ENCODE measurements around the gene UNC5A.

UNC5A gene

GRCh38 chr5:176792655-176793342 is 17.6 kb upstream of the UNC5A start:
- peaks cover 54 to 62% of the 10 kb centered on the region in 2 donors for H3K27me3 ChIP-seq (ENCODE audit: control insufficient read depth in 1 of 2, insufficient read depth in 2 of 2, low read length in 2 of 2)
- no peak overlapping the region for H3K9ac ChIP-seq (ENCODE audit: low read length in 2 of 2)
- no peak overlapping the region for H3K4me3 ChIP-seq (ENCODE audit: low read length in 2 of 2)
- H3K9me3 ChIP-seq (ENCODE audit: control insufficient read depth in 2 of 2, low read length in 2 of 2), result no peaks in the 10 kb centered on the region
- H3K4me1 ChIP-seq (ENCODE audit: control insufficient read depth, insufficient read depth, low read length), result no peaks in the 10 kb centered on the region
- H3K36me3 ChIP-seq (ENCODE audit: control insufficient read depth in 2 of 2, insufficient read depth in 2 of 2, low read length in 2 of 2), result no peaks in the 10 kb centered on the region
- H3K27ac ChIP-seq (ENCODE audit: low read length), result no peak overlapping the region

- Histone ChIP-seq H3K9ac (ENCODE audit: low read length in 2 of 2) (no peak overlapping the region), H3K4me3 (ENCODE audit: low read length in 2 of 2) (no peak overlapping the region), H3K27ac (ENCODE audit: low read length) (no peak overlapping the region), H3K36me3 (ENCODE audit: control insufficient read depth in 2 of 2, insufficient read depth in 2 of 2, low read length in 2 of 2) (no peaks in the 10 kb centered on the region), H3K4me1 (ENCODE audit: control insufficient read depth, insufficient read depth, low read length) (no peaks in the 10 kb centered on the region), H3K9me3 (ENCODE audit: control insufficient read depth in 2 of 2, low read length in 2 of 2) (no peaks in the 10 kb centered on the region), H3K27me3 (ENCODE audit: control insufficient read depth in 1 of 2, insufficient read depth in 2 of 2, low read length in 2 of 2) (peaks cover 56 to 57% of the 10 kb centered on the region in 2 donors)
Measured at GRCh38 chr5:176793343-176793699, 17.0 kb upstream of the UNC5A start.

DNA sequence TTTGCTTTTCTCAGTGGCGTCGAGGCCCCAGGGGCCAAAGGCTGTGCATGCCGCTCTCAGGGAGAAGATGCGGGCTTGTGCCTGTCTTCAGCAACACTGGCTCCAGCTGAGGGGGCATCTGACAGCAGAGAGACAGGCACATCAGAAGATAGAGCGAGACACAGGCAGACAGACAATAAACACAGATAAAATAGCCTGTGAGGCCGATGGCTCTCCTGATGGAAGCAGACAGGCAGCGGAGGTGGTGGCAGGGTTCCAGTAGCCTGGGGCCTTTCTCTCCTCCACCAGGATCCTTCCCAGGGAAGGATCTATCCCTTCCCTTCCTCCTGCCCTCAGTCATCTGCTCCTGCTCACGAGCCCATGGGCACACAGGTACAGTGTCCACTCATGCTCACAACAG is 16.6 kb upstream of the UNC5A start:
- Histone ChIP-seq H3K9ac (ENCODE audit: low read length in 2 of 2) (no peak overlapping the region), H3K36me3 (ENCODE audit: control insufficient read depth in 2 of 2, insufficient read depth in 2 of 2, low read length in 2 of 2) (no peaks in the 10 kb centered on the region), H3K27ac (ENCODE audit: low read length) (no peak overlapping the region), H3K4me3 (ENCODE audit: low read length in 2 of 2) (no peak overlapping the region), H3K4me1 (ENCODE audit: control insufficient read depth, insufficient read depth, low read length) (no peaks in the 10 kb centered on the region), H3K27me3 (ENCODE audit: control insufficient read depth in 1 of 2, insufficient read depth in 2 of 2, low read length in 2 of 2) (peaks cover 53 to 55% of the 10 kb centered on the region in 2 donors), H3K9me3 (ENCODE audit: control insufficient read depth in 2 of 2, low read length in 2 of 2) (no peaks in the 10 kb centered on the region)

- Histone ChIP-seq H3K9me3 (ENCODE audit: control insufficient read depth in 2 of 2, low read length in 2 of 2) (no peaks in the 10 kb centered on the region), H3K4me1 (ENCODE audit: control insufficient read depth, insufficient read depth, low read length) (no peaks in the 10 kb centered on the region), H3K27ac (ENCODE audit: low read length) (no peak overlapping the region), H3K36me3 (ENCODE audit: control insufficient read depth in 2 of 2, insufficient read depth in 2 of 2, low read length in 2 of 2) (no peaks in the 10 kb centered on the region), H3K9ac (ENCODE audit: low read length in 2 of 2) (no peak overlapping the region), H3K4me3 (ENCODE audit: low read length in 2 of 2) (no peak overlapping the region), H3K27me3 (ENCODE audit: control insufficient read depth in 1 of 2, insufficient read depth in 2 of 2, low read length in 2 of 2) (peaks cover 50 to 52% of the 10 kb centered on the region in 2 donors)
Measured at GRCh38 chr5:176794509-176794908, 15.8 kb upstream of the UNC5A start.

DNA sequence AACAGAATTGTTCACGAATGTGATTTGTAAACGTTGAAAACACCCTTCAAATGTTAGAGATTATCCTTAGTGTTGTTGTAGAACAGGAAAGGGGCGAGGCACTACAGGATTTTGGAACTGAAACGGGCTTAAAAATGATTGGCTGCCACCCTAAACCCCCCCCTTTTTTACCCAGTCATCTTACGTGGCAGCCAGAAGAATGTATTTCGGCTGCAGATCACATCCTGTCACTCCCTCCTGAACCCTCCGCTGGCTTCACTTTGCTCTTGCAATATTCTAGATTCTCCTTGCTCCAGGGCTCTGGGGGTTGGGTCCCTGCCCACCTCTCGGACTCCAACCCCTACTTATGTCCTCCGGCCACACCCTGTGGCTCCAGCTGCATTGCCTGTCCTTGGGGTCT is 13.9 kb upstream of the UNC5A start:
- no peak overlapping the region for H3K27ac ChIP-seq (ENCODE audit: low read length)
- H3K27me3 ChIP-seq (ENCODE audit: control insufficient read depth in 1 of 2, insufficient read depth in 2 of 2, low read length in 2 of 2), result peaks cover 41 to 48% of the 10 kb centered on the region in 2 donors
- H3K9me3 ChIP-seq (ENCODE audit: control insufficient read depth in 2 of 2, low read length in 2 of 2), result no peaks in the 10 kb centered on the region
- no peaks in the 10 kb centered on the region for H3K4me1 ChIP-seq (ENCODE audit: control insufficient read depth, insufficient read depth, low read length)
- no peak overlapping the region for H3K9ac ChIP-seq (ENCODE audit: low read length in 2 of 2)
- H3K4me3 ChIP-seq (ENCODE audit: low read length in 2 of 2), result no peak overlapping the region
- no peaks in the 10 kb centered on the region for H3K36me3 ChIP-seq (ENCODE audit: control insufficient read depth in 2 of 2, insufficient read depth in 2 of 2, low read length in 2 of 2)

GRCh38 chr5:176796970-176797369 is 13.4 kb upstream of the UNC5A start:
- H3K27me3 ChIP-seq (ENCODE audit: control insufficient read depth in 1 of 2, insufficient read depth in 2 of 2, low read length in 2 of 2), result peaks cover 43 to 48% of the 10 kb centered on the region in 2 donors
- no peaks in the 10 kb centered on the region for H3K36me3 ChIP-seq (ENCODE audit: control insufficient read depth in 2 of 2, insufficient read depth in 2 of 2, low read length in 2 of 2)
- no peak overlapping the region for H3K4me3 ChIP-seq (ENCODE audit: low read length in 2 of 2)
- no peaks in the 10 kb centered on the region for H3K9me3 ChIP-seq (ENCODE audit: control insufficient read depth in 2 of 2, low read length in 2 of 2)
- H3K4me1 ChIP-seq (ENCODE audit: control insufficient read depth, insufficient read depth, low read length), result no peaks in the 10 kb centered on the region
- no peak overlapping the region for H3K27ac ChIP-seq (ENCODE audit: low read length)
- H3K9ac ChIP-seq (ENCODE audit: low read length in 2 of 2), result no peak overlapping the region

- no peaks in the 10 kb centered on the region for H3K36me3 ChIP-seq (ENCODE audit: control insufficient read depth in 2 of 2, insufficient read depth in 2 of 2, low read length in 2 of 2)
- H3K4me3 ChIP-seq (ENCODE audit: low read length in 2 of 2), result no peak overlapping the region
- H3K9ac ChIP-seq (ENCODE audit: low read length in 2 of 2), result no peak overlapping the region
- H3K27ac ChIP-seq (ENCODE audit: low read length), result no peak overlapping the region
- peaks cover 42 to 43% of the 10 kb centered on the region in 2 donors for H3K27me3 ChIP-seq (ENCODE audit: control insufficient read depth in 1 of 2, insufficient read depth in 2 of 2, low read length in 2 of 2)
- no peaks in the 10 kb centered on the region for H3K9me3 ChIP-seq (ENCODE audit: control insufficient read depth in 2 of 2, low read length in 2 of 2)
- H3K4me1 ChIP-seq (ENCODE audit: control insufficient read depth, insufficient read depth, low read length), result no peaks in the 10 kb centered on the region
Measured at GRCh38 chr5:176797456-176798050, 12.8 kb upstream of the UNC5A start.

DNA sequence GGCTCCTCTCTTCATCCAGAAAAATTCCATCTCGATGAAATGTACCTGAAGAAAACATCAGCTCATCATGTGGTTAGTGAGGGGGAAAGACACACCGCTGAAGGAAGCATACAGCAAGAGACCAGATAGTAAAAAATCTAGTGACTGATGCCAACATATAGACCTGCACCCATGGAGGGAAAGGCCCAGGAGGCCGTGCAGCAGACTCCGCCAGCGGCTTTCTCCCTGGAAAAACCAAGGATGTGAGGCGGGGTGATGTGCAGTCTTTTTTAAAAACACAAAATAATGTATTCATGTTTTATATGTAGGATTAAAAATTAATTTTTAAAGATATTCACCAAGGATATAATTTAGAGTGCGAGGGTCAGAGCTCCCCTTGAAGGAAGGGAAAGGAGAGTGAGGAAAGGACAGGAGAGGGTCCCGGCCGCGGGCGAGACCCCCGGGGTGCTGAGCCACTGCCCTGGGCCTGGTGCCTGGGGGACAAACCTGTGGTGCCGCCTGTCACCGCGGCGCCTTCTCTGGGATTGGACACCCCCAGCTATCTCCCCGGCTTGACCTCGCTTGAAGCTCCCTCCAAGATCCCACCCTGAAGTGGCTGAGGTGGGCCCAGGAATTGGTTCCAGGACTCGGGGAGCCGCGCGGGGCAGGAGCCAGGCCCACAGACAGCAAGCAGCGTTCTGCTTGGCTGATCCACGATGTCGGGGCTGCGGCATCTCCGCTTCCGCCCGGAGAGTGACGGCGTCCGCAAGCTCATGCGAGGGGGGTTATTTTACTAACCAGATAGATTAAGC is 12.1 kb upstream of the UNC5A start:
- Histone ChIP-seq H3K27me3 (ENCODE audit: control insufficient read depth in 1 of 2, insufficient read depth in 2 of 2, low read length in 2 of 2) (peaks cover 35 to 43% of the 10 kb centered on the region in 2 donors), H3K36me3 (ENCODE audit: control insufficient read depth in 2 of 2, insufficient read depth in 2 of 2, low read length in 2 of 2) (no peaks in the 10 kb centered on the region), H3K27ac (ENCODE audit: low read length) (no peak overlapping the region), H3K9me3 (ENCODE audit: control insufficient read depth in 2 of 2, low read length in 2 of 2) (no peaks in the 10 kb centered on the region), H3K4me3 (ENCODE audit: low read length in 2 of 2) (no peak overlapping the region), H3K4me1 (ENCODE audit: control insufficient read depth, insufficient read depth, low read length) (no peaks in the 10 kb centered on the region), H3K9ac (ENCODE audit: low read length in 2 of 2) (no peak overlapping the region)

DNA sequence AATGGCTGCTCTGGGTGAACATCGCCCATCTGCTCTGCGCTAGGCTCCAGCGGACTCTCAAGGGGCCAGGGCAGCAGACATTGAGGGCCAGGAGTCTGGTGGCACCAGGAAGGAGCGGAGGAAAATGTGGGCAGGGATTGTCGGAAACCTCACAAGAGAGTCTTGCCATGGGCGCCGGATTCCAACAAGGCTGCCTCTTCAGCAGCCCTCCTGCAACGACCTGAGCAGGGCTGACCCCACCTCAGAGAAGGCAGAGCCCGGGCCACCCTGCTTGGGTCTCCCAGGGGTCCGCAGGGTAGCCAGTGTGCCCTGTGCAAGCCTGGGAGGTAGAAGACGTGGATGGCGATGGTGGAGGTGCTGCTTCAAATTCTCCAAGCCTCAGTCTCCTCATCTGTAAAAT is 11.4 kb upstream of the UNC5A start:
- Histone ChIP-seq H3K9me3 (ENCODE audit: control insufficient read depth in 2 of 2, low read length in 2 of 2) (no peaks in the 10 kb centered on the region), H3K36me3 (ENCODE audit: control insufficient read depth in 2 of 2, insufficient read depth in 2 of 2, low read length in 2 of 2) (no peaks in the 10 kb centered on the region), H3K4me1 (ENCODE audit: control insufficient read depth, insufficient read depth, low read length) (no peaks in the 10 kb centered on the region), H3K9ac (ENCODE audit: low read length in 2 of 2) (no peak overlapping the region), H3K27me3 (ENCODE audit: control insufficient read depth in 1 of 2, insufficient read depth in 2 of 2, low read length in 2 of 2) (peaks cover 32 to 39% of the 10 kb centered on the region in 2 donors), H3K27ac (ENCODE audit: low read length) (no peak overlapping the region), H3K4me3 (ENCODE audit: low read length in 2 of 2) (no peak overlapping the region)

- H3K27me3 ChIP-seq (ENCODE audit: control insufficient read depth in 1 of 2, insufficient read depth in 2 of 2, low read length in 2 of 2), result peaks cover 37 to 40% of the 10 kb centered on the region in 2 donors
Measured at GRCh38 chr5:176799488-176799887, 10.9 kb upstream of the UNC5A start.

GRCh38 chr5:176800024-176800423 is 10.3 kb upstream of the UNC5A start:
- H3K27me3 ChIP-seq (ENCODE audit: control insufficient read depth in 1 of 2, insufficient read depth in 2 of 2, low read length in 2 of 2), result peaks cover 34 to 36% of the 10 kb centered on the region in 2 donors
- H3K27ac ChIP-seq (ENCODE audit: low read length), result no peak overlapping the region
- no peak overlapping the region for H3K4me3 ChIP-seq (ENCODE audit: low read length in 2 of 2)
- no peaks in the 10 kb centered on the region for H3K4me1 ChIP-seq (ENCODE audit: control insufficient read depth, insufficient read depth, low read length)
- no peak overlapping the region for H3K9ac ChIP-seq (ENCODE audit: low read length in 2 of 2)
- no peaks in the 10 kb centered on the region for H3K36me3 ChIP-seq (ENCODE audit: control insufficient read depth in 2 of 2, insufficient read depth in 2 of 2, low read length in 2 of 2)
- H3K9me3 ChIP-seq (ENCODE audit: control insufficient read depth in 2 of 2, low read length in 2 of 2), result no peaks in the 10 kb centered on the region

More at GRCh38 chr5:176799488-176799887, 10.9 kb upstream of the UNC5A start:
- Histone ChIP-seq H3K9me3 (ENCODE audit: control insufficient read depth in 2 of 2, low read length in 2 of 2) (no peaks in the 10 kb centered on the region), H3K36me3 (ENCODE audit: control insufficient read depth in 2 of 2, insufficient read depth in 2 of 2, low read length in 2 of 2) (no peaks in the 10 kb centered on the region), H3K27ac (ENCODE audit: low read length) (no peak overlapping the region), H3K9ac (ENCODE audit: low read length in 2 of 2) (no peak overlapping the region), H3K4me1 (ENCODE audit: control insufficient read depth, insufficient read depth, low read length) (no peaks in the 10 kb centered on the region), H3K4me3 (ENCODE audit: low read length in 2 of 2) (no peak overlapping the region)

Measured in stomach smooth muscle (tissue), 2 donors.